ENCODE data around the gene UBXN11.

UBXN11 gene

DNA sequence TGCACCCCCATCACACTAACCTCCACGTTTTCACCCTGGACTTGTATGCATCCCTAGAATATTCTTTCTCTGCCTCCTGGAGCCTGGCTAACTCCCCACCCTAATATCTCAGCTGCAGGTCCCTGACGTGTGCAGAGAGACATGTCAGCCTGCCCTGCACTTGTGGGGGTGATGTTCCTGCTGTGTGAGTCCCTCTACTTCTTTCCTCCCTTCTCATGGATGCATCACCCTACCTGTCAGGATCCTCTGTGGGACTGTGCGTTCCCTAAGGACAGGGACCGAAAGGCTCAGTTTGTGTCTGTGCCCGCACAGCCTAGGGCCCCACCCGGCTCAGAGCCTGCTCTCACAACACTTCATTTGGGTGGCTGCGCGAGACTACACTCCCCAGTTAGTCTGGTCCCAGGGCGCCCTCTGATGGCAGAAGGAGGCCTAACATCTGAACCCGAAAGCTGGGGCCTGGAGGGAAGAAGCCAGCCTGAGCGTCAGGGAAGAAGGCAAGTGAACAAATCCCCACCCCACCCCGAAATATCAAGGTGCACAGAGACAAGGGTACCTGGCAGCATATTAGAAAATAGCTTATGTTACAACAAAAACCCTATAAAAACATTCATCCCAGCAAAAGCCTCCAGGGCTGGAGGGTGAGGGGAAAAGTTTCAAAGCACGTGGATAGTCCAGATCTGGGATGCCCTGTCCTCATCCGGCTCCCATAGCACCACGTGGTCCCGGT is 15.0 kb upstream of the UBXN11 start:
- no peaks in the 10 kb centered on the region; the same call in 1 of the 2 replicates for H3F3A ChIP-seq (ENCODE audit: insufficient read depth, low read length)
- no peak for TF ChIP-seq EZH2 (IDR thresholded peaks at IDR 0.05; ENCODE audit: borderline replicate concordance, low read length)
- TF ChIP-seq, protein P1, sequence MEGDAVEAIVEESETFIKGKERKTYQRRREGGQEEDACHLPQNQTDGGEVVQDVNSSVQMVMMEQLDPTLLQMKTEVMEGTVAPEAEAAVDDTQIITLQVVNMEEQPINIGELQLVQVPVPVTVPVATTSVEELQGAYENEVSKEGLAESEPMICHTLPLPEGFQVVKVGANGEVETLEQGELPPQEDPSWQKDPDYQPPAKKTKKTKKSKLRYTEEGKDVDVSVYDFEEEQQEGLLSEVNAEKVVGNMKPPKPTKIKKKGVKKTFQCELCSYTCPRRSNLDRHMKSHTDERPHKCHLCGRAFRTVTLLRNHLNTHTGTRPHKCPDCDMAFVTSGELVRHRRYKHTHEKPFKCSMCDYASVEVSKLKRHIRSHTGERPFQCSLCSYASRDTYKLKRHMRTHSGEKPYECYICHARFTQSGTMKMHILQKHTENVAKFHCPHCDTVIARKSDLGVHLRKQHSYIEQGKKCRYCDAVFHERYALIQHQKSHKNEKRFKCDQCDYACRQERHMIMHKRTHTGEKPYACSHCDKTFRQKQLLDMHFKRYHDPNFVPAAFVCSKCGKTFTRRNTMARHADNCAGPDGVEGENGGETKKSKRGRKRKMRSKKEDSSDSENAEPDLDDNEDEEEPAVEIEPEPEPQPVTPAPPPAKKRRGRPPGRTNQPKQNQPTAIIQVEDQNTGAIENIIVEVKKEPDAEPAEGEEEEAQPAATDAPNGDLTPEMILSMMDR (IDR thresholded peaks at IDR 0.05; ENCODE audit: low read length): peak; percentile 96
- no peak overlapping the region for H3K4me3 ChIP-seq (ENCODE audit: low read depth, low read length, poor library complexity, severe bottlenecking)
- peak overlapping the region; percentile 79; the same call in 1 of the 2 replicates for H3K4me2 ChIP-seq (ENCODE audit: low read length)
- peak overlapping the region; percentile 36; the same call in 1 of the 2 replicates for H3K9ac ChIP-seq (ENCODE audit: low read length)
- H4K20me1 ChIP-seq (ENCODE audit: insufficient read depth, low read length): no peaks in the 10 kb centered on the region
- H3K9me2 ChIP-seq (ENCODE audit: low read depth, low read length): no peaks in the 10 kb centered on the region
- no peak overlapping the region for H2AFZ ChIP-seq (ENCODE audit: low read length)
- H3K27ac ChIP-seq (ENCODE audit: low read depth, low read length, poor library complexity, severe bottlenecking): peak overlapping the region; percentile 97
- no peaks in the 10 kb centered on the region for H3K9me3 ChIP-seq (ENCODE audit: low read length)
- H3K36me3 ChIP-seq (ENCODE audit: insufficient read depth, low read length): peaks cover 49% of the 10 kb centered on the region
- H3K79me2 ChIP-seq (ENCODE audit: insufficient read depth, low read length): peaks cover 16% of the 10 kb centered on the region
- H3K27me3 ChIP-seq (ENCODE audit: insufficient read depth, low read length): no peaks in the 10 kb centered on the region
- H3K4me1 ChIP-seq (ENCODE audit: insufficient read depth, low read length, severe bottlenecking): peaks cover 47% of the 10 kb centered on the region

DNA sequence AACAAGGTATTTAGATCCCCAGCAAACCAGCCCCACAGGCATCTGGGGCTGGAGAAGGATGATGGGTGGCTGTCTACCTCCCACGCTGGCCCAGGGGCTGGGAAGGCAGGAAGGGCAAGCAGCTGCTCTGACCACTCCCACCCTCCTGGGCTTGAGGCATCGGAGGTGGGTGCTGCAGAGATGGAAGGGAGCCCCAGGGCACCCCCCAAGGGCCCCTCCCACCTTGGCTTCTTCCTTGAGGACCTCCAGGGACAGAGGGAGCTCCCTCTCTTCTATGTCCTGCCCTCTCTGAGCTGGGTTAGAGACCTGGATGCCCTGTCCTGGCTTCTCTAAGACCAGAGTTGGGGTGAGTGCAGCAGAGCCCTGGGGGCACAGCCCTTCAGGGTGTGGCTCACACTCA is 14.5 kb upstream of the UBXN11 start:
- no peaks in the 10 kb centered on the region for H3K9me2 ChIP-seq (ENCODE audit: low read depth, low read length)
- H3K4me3 ChIP-seq (ENCODE audit: low read depth, low read length, poor library complexity, severe bottlenecking): no peak overlapping the region
- no peaks in the 10 kb centered on the region for H3K27me3 ChIP-seq (ENCODE audit: insufficient read depth, low read length)
- no peaks in the 10 kb centered on the region for H3K9me3 ChIP-seq (ENCODE audit: low read length)
- H3K4me1 ChIP-seq (ENCODE audit: insufficient read depth, low read length, severe bottlenecking): peaks cover 53% of the 10 kb centered on the region
- no peaks in the 10 kb centered on the region for H4K20me1 ChIP-seq (ENCODE audit: insufficient read depth, low read length)
- H3K36me3 ChIP-seq (ENCODE audit: insufficient read depth, low read length): peaks cover 49% of the 10 kb centered on the region
- H3K27ac ChIP-seq (ENCODE audit: low read depth, low read length, poor library complexity, severe bottlenecking): peak overlapping the region; percentile 97
- no peak overlapping the region for H2AFZ ChIP-seq (ENCODE audit: low read length)
- peaks cover 16% of the 10 kb centered on the region for H3K79me2 ChIP-seq (ENCODE audit: insufficient read depth, low read length)
- H3K9ac ChIP-seq (ENCODE audit: low read length): no peak overlapping the region; the same call in 1 of the 2 replicates
- TF ChIP-seq EZH2 (IDR thresholded peaks at IDR 0.05; ENCODE audit: borderline replicate concordance, low read length): no peak
- TF ChIP-seq, protein P1 (IDR thresholded peaks at IDR 0.05; ENCODE audit: low read length): no peak
- peak overlapping the region; percentile 79 for H3K4me2 ChIP-seq (ENCODE audit: low read length)
- no peaks in the 10 kb centered on the region; the same call in 1 of the 2 replicates for H3F3A ChIP-seq (ENCODE audit: insufficient read depth, low read length)

DNA sequence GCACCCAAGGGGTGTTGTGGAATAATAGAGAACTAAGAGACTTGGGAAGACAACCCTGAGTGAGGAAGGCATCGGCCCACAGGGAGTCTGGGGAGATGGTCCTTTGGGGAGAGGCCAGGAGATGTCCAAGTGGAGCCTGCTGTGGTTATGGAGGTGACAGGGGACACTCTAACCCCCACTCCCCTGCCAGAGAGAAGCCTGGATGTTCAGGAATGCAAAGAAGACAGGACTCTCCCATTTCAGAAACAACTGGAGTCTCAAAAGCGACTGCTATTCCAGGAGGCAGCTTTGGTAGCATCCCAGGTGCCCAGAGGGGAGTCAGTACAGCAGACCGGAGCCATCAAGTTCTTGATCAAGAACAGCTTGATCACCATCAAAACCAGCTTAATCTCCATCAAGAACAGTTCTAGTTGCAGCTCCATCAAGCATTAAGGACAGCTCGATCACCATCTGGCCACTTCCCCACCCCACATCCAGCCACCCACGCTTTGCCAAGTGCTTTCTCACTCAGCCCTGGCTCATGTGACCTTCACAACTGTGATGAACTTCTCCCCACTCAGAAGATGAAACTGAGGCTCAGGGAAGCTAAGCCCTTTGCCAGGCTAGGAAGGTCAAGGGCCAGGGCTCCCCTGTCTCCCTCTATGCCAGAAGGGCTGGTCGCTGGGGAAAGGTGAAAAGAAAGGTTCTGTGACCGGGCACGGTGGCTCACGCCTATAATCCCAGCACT is 12.1 kb upstream of the UBXN11 start:
- peak overlapping the region; percentile 79 for H3K4me2 ChIP-seq (ENCODE audit: low read length)

More for the DNA sequence above, 12.1 kb upstream of the UBXN11 start:
- Histone ChIP-seq H3K27me3 (ENCODE audit: insufficient read depth, low read length) (no peaks in the 10 kb centered on the region), H3K27ac (ENCODE audit: low read depth, low read length, poor library complexity, severe bottlenecking) (peak overlapping the region; percentile 97), H3K4me3 (ENCODE audit: low read depth, low read length, poor library complexity, severe bottlenecking) (peak overlapping the region; percentile 84), H3K9me2 (ENCODE audit: low read depth, low read length) (no peaks in the 10 kb centered on the region), H3F3A (ENCODE audit: insufficient read depth, low read length) (no peaks in the 10 kb centered on the region; the same call in 1 of the 2 replicates), H3K79me2 (ENCODE audit: insufficient read depth, low read length) (peaks cover 16% of the 10 kb centered on the region), H2AFZ (ENCODE audit: low read length) (no peak overlapping the region), H3K4me1 (ENCODE audit: insufficient read depth, low read length, severe bottlenecking) (peaks cover 72% of the 10 kb centered on the region), H3K36me3 (ENCODE audit: insufficient read depth, low read length) (peaks cover 40% of the 10 kb centered on the region), H3K9ac (ENCODE audit: low read length) (peak overlapping the region; percentile 92), H3K9me3 (ENCODE audit: low read length) (no peaks in the 10 kb centered on the region), H4K20me1 (ENCODE audit: insufficient read depth, low read length) (no peaks in the 10 kb centered on the region)
- TF ChIP-seq, protein P1 (IDR thresholded peaks at IDR 0.05; ENCODE audit: low read length): no peak
- no peak for TF ChIP-seq EZH2 (IDR thresholded peaks at IDR 0.05; ENCODE audit: borderline replicate concordance, low read length)
